ENCODE measurements around the gene OXSM. TPM values are rescaled to one million over a fixed set of nuclear protein-coding genes. Genes with fewer than 3 reads are reported as not detected.

OXSM gene
- 1 to 10 TPM; 4.2 to 9.1 (median 7.8) TPM for total RNA-seq

DNA sequence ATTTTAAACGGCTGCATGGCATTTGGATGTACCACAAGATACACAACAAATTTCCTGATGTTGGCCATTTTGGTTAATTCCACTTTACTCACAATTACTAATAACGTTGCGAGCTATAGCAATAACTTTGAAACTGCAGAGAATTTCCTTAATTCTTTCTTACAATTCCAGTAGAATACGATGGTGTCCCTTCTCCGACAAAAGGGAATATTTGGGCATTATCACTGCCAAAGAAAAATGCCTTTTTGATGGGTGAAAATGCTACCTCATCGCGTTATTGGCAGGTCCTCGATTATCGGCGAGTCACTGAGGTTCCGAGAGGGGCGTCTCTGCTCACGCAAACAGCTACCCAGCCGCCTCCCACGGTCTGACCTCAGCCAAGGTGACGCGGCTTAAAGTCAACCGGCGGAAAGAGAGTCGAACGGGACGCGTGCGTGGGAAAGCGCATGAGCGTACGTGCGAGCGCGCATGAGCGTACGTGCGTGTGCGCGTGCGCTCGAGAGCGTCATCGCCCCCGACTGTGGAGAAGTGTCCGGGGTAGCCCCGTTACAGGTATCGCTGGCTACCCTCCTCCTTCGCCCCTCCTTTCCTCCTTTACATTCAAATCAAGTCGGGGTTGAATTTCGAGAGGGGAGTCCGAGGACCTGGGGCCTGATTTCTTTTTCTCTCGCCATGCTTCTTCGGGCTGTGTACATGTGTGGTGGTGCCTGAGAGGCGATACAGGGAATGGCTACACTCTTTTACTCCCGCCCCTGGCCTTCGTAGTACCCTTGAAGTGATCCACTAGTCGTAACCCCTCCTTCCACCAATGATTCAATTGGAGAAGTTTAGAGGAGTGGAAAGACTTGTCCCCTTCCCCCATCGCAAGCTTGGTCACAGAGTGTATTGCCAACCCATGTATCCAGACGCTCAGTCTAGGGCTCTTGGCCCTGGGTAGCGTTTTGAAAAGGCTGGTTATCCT, at the start of gene OXSM:
OXSM (plus strand) TSS at position 495 of the 961 bp plus-strand sequence. CDS start 931 bp downstream, outside the sequence.
- peak within 1 kb of the TSS; percentile 74 to 89 (median 88) for H3K27ac ChIP-seq
- DNase-seq, result peak; percentile 94 to 96
- TF ChIP-seq POLR2A (IDR thresholded peaks at IDR 0.05) (peak in 3 of 4 donors; percentile 53 to 84 (median 79)), POLR2AphosphoS5 (IDR thresholded peaks at IDR 0.05) (peak; percentile 75 to 95), EP300 (IDR thresholded peaks at IDR 0.05) (peak in 2 of 4 donors; percentile 52 to 66)
- TF ChIP-seq, protein P1, sequence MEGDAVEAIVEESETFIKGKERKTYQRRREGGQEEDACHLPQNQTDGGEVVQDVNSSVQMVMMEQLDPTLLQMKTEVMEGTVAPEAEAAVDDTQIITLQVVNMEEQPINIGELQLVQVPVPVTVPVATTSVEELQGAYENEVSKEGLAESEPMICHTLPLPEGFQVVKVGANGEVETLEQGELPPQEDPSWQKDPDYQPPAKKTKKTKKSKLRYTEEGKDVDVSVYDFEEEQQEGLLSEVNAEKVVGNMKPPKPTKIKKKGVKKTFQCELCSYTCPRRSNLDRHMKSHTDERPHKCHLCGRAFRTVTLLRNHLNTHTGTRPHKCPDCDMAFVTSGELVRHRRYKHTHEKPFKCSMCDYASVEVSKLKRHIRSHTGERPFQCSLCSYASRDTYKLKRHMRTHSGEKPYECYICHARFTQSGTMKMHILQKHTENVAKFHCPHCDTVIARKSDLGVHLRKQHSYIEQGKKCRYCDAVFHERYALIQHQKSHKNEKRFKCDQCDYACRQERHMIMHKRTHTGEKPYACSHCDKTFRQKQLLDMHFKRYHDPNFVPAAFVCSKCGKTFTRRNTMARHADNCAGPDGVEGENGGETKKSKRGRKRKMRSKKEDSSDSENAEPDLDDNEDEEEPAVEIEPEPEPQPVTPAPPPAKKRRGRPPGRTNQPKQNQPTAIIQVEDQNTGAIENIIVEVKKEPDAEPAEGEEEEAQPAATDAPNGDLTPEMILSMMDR (IDR thresholded peaks at IDR 0.05), result no peak
- ATAC-seq (ENCODE audit: low FRiP score in 2 of 2), result peak; percentile 98 to 99
- H3K36me3 ChIP-seq, result peaks cover 0 to 3% (median 0%) of the 10 kb centered on the region in 4 donors
- no peaks in the 10 kb centered on the region for H3K27me3 ChIP-seq
- H3K9me3 ChIP-seq, result no peaks in the 10 kb centered on the region
- H3K4me1 ChIP-seq, result peaks cover 14 to 23% (median 19%) of the 10 kb centered on the region in 4 donors
- WGBS, 2 donors, result 1% methylated on average over 55 to 56 of the region's 56 CpGs
- peak within 1 kb of the TSS; percentile 50 to 69 (median 57) for H3K4me3 ChIP-seq

DNA sequence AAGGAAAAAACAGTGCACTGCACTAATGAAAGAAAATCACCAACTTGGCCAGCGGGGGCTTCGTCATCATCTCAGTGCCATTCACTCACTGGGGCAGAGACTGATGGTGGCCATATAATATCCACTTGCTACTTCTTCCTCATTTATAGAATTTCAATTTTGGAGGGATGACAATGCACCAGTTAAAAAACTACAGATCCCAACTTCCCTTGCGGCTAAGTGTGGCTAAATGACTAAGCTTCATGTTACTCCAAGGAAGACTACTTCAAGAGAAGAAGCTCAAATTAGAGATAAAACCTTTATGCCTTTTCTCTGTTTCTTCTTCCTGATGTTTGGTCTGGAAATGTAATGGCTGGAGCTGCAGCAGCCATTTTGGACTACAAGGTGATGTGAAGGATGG, 45.4 kb upstream of the OXSM start:
- 97 to 100% methylated on average over 3 of the region's 3 CpGs for WGBS, 2 donors
- ATAC-seq (ENCODE audit: low FRiP score in 2 of 2), result no peak
- DNase-seq, result no peak
- peaks cover 0 to 34% (median 5%) of the 10 kb centered on the region in 4 donors for H3K36me3 ChIP-seq
- H3K27me3 ChIP-seq, result no peaks in the 10 kb centered on the region
- H3K27ac ChIP-seq, result no peak overlapping the region
- H3K4me1 ChIP-seq, result no peaks in the 10 kb centered on the region
- H3K4me3 ChIP-seq, result no peak overlapping the region
- no peak for TF ChIP-seq POLR2AphosphoS5 (IDR thresholded peaks at IDR 0.05)
- TF ChIP-seq EP300 (IDR thresholded peaks at IDR 0.05), result no peak
- TF ChIP-seq, protein P1 (IDR thresholded peaks at IDR 0.05), result no peak
- TF ChIP-seq POLR2A (IDR thresholded peaks at IDR 0.05), result no peak
- H3K9me3 ChIP-seq, result no peaks in the 10 kb centered on the region

DNA sequence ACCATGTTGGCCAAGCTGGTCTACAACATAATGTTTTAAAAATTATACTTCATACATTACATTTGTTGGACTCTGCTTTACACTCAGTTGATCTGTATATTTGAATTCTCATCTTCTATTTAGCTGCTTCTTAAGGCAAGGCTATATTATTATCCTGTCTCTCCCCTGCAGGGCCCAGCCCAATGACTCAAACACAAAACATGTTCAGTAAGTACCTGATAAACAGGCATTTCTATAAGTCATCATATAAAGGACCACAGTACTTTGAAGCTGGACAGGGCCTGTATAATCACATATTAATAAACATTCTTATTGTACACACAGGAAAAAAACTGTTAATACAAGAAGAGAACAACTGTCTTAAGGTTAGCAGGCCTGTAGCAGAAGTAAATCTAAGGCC, 42.9 kb upstream of the OXSM start:
- no peak for ATAC-seq (ENCODE audit: low FRiP score in 2 of 2)
- Histone ChIP-seq H3K4me3 (no peak overlapping the region), H3K9me3 (no peaks in the 10 kb centered on the region), H3K4me1 (no peaks in the 10 kb centered on the region), H3K27me3 (no peaks in the 10 kb centered on the region), H3K27ac (no peak overlapping the region), H3K36me3 (peaks cover 5 to 49% (median 16%) of the 10 kb centered on the region in 4 donors)
- no peak for DNase-seq
- TF ChIP-seq POLR2AphosphoS5 (IDR thresholded peaks at IDR 0.05) (no peak), POLR2A (IDR thresholded peaks at IDR 0.05) (no peak)

DNA sequence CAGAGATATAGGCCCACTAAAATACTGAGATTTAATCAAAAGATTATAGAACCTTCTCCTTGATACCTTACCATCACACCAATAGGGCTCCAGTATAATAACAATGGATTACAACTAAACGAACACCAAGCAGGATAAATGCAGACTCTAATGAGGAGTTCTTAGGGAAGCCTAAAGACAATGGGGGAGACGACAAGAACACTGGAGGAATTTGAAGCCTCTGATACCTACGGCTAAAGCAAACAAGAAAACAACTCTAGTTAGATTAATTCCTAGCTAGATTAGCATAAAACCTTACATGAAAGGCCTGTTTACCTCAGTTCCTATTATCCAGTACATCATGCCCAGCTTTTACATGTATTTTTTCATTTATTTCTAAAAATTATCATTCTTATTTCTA, 41.7 kb upstream of the OXSM start:
- TF ChIP-seq POLR2A (IDR thresholded peaks at IDR 0.05) (no peak), POLR2AphosphoS5 (IDR thresholded peaks at IDR 0.05) (no peak), EP300 (IDR thresholded peaks at IDR 0.05) (no peak)
- TF ChIP-seq, protein P1 (IDR thresholded peaks at IDR 0.05), result no peak
- Histone ChIP-seq H3K9me3 (no peaks in the 10 kb centered on the region), H3K4me3 (no peak overlapping the region), H3K4me1 (no peaks in the 10 kb centered on the region), H3K27ac (no peak overlapping the region), H3K27me3 (no peaks in the 10 kb centered on the region), H3K36me3 (peaks cover 5 to 40% (median 16%) of the 10 kb centered on the region in 4 donors)
- 83 to 85% methylated on average over 3 of the region's 3 CpGs for WGBS, 2 donors
- DNase-seq, result no peak
- ATAC-seq (ENCODE audit: low FRiP score in 2 of 2), result no peak

DNA sequence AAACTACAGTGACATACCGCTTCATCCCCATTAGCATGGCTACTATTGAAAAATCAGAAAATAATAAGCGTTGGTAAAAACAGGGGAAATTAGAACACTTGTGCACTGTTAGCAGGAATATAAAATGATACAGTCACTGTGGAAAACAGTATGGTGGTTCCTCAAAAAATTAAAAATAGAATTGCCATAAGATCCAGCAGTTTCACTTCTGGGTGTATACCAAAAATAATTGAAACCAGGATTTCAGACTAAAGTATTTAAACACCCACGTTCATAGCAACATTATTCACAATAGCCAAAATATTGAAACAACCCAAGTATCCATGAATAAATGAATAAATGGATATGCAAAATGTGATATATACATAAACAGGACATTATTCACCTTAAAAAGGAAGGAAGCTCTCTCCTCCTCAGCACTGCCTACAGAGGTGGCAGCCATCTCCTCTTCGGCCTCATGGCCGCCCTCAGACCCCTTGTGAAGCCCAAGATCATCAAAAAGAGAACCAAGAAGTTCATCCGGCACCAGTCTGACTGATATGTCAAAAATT, 40.8 kb upstream of the OXSM start:
- Histone ChIP-seq H3K36me3 (peaks cover 5 to 40% (median 16%) of the 10 kb centered on the region in 4 donors), H3K4me1 (no peaks in the 10 kb centered on the region), H3K4me3 (no peak overlapping the region), H3K27me3 (no peaks in the 10 kb centered on the region), H3K9me3 (no peaks in the 10 kb centered on the region), H3K27ac (no peak overlapping the region)
- DNase-seq (no peak), ATAC-seq (ENCODE audit: low FRiP score in 2 of 2) (no peak)
- TF ChIP-seq EP300 (IDR thresholded peaks at IDR 0.05) (no peak), POLR2A (IDR thresholded peaks at IDR 0.05) (no peak), POLR2AphosphoS5 (IDR thresholded peaks at IDR 0.05) (no peak)
- TF ChIP-seq, protein P1 (IDR thresholded peaks at IDR 0.05), result no peak
- WGBS, 2 donors, result 76% methylated on average over 6 of the region's 6 CpGs
